HTERT RPE-1 (cell line): ENCODE results near the gene LPCAT3.
"Not testable (repeated sequence)": the region's sequence is repeated elsewhere in the genome, so short reads cannot be mapped to it uniquely, and the experiment has no call there.

Experiments
- in situ Hi-C: fragments of 300-500 bp; cut with MboI; formaldehyde crosslinking; loops from 4 replicates; pipeline ENCODE4 v1.14.3; 2020; ENCODE audit warnings: low sequenced_read_pairs

LPCAT3 gene

GRCh38 chr12:7038591-7038990 lies 20.3 kb upstream of the LPCAT3 start:
- in situ Hi-C loops, result no loop called here

DNA sequence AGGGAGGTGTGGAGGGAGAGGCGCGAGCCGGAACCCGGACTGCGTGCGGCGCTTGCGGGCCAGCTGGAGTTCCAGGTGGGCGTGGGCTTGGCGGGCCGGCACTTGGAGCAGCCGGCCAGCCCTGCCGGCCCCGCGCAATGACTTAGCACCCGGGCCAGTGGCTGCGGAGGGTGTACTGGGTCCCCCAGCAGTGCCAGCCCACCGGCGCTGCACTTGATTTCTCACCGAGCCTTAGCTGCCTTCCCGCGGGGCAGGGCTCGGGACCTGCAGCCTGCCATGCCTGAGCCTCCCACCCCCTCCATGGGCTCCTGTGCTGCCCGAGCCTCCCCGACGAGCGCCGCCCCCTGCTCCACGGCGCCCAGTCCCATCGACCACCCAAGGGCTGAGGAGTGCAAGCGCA lies 19.1 kb upstream of the LPCAT3 start:
- in situ Hi-C loops, result not testable (repeated sequence)

DNA sequence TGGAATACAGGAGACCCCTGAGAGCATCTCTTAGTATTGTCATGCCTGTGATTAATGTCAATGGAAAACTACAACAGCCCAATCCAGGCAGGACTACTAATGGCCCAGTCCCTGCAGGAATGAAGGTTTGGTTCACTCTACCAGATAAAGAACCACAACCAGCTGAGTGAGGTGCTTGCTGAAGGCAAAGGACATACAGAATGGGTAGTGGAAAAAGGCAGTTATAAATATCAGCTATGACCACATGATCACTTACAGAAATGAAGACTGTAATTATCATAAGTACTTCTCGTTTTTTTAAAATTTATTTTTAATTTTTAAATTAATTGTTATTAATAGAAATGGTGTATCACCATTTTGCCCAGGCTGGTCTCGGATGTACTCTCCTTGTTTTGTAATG lies 17.2 kb upstream of the LPCAT3 start:
- in situ Hi-C loops, result no loop called here

DNA sequence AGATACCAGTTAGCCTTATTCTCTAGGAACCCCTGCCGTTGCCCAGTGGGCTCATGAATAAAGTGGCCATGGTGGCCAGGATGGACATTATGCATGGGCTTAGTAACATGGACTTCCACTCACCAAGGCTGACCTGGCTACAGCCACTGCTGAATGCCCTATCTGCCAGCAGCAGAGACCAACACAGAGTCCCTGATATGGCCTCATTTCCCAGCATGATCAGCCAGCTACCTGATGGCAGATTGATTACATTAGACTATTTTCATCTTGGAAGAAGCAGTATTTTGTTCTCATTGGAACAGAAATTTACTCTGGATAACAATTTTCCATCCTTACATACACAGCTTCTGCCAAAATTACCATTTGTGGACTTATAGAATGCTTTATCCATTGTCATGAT lies 16.2 kb upstream of the LPCAT3 start:
- in situ Hi-C loops, result no loop called here

DNA sequence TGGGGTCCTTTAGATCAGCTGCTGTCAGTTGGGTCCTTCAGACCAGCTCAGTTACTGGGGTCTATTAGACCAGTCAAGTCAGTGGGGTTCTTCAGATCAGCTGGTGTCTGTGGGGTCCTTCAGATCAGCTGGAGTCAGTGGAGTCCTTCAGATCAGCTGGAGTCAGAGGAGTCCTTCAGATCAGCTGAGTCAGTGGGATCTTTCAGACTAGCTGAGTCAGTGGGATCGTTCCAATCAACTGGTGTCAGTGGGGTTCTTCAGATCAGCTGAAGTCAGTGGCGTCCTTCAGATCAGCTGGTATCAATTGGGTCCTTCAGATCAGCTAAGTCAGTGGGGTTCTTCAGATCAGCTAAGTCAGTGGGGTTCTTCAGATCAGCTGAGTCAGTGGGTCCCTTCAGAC lies 14.7 kb upstream of the LPCAT3 start:
- in situ Hi-C loops, result no loop called here

DNA sequence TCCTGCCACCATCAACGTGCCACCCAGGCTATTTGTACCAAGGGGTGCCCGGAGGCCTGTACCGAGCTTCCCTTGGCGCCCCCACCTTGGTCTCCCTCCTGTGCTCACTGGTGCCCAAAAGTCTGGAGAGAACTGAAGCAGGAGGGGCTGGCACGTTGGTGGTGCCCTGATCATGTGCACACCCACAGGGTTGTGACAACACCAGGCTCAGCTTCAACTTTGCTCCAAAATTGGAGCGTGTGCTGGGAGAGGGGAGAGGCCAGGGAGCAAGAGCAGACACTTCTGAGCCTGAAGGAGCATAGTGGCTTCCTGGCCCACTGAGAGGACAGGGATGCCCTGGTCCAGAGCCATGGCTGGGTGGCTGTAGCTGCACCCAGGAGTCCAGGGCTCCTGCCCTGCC lies 13.0 kb upstream of the LPCAT3 start:
- in situ Hi-C loops, result no loop called here

GRCh38 chr12:7026854-7027253 lies 8.6 kb upstream of the LPCAT3 start:
- in situ Hi-C loops, result no loop called here

- in situ Hi-C loops, result no loop called here
Measured at GRCh38 chr12:7023114-7023513, 4.8 kb upstream of the LPCAT3 start.

DNA sequence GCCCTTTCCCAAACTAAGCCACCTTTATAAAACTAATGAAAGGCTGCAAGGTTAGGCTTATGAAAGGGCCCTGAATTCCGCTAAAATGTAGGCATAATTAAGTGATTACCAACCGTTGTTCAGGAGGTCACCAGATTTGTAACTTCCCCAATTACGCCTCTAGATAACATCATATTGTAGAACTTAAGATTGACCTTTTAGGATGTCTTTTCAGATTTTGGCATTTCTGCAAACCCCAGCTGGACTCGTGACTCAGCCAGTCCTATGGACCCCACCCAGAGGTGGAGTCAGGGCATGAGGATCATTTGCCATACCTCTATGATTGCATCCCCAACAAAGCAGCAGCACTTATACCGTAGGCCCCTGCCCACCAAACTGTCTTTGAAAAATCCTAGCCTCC lies 3.7 kb upstream of the LPCAT3 start:
- in situ Hi-C loops, result no loop called here

- in situ Hi-C loops, result no loop called here
Measured at GRCh38 chr12:7019043-7019569, 830 bp upstream of the LPCAT3 start.

- in situ Hi-C loops, result no loop called here
Measured at GRCh38 chr12:7017870-7018349, 366 bp downstream of the LPCAT3 start.

DNA sequence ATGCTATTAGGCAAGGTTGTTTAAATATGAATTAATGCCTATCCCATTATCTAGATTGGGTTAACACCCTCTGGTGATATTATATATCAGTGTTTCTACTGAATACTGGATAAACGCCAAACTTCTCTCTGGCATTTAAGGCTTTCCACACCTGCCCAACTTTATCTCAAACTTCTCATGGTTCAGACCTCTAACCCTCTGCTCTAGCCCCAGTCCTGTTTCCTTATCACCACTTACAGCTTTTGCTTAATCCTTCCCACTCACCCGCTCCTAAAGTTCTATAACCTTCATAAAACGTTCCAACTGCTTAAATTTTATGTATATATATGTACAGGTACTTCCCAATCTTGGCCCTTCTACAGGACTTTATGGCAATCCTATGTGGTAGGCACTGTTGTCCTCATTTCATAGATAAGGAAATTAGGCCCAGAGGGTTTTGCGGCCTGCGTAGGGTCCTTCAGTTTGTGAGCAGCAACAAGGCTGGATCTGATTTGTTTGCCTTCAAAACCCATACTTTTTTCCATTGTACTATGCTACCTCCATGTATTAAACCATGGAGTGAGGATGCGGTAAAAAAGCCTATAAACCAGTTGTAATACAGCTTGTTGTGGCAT lies 1.2 kb downstream of the LPCAT3 start:
- in situ Hi-C loops, result no loop called here

DNA sequence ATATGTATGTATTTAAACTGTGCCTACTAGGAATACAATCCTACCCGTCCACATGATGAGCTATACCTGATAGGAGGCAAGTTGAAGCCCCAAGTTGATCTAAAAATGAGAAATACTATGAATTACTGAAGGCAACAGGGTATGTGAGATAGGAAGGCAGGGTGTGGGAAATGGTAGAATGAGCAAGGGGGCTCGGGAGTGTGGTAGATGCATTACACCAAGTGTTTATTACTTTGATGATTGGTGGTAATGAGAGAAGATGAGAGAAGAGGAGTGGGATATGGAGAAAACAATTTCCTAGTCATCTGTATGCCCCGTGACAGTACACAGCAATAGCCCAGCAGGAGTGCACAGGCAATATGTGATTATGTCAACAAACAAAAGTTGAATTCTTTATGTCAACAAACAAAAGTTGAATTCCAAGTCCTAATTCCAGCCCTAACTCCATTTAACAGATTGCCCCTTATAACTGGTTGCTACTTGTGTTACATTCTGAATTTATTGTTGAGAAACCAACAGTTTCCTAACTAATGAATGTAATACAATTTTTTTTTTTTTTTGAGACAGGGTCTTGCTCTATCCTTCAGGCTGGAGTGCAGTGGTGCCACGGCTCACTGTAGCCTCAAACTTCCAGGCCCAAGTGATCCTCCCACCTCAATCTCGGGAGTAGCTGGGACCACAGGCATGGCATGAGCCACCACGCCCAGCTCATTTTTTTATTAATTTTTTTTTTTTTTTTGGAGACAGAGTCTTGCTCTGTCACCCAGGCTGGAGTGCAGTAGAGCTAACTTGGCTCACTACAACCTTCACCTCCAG lies 2.5 kb downstream of the LPCAT3 start:
- in situ Hi-C loops, result no loop called here

- in situ Hi-C loops, result no loop called here
Measured at GRCh38 chr12:7013101-7013500, 5.2 kb downstream of the LPCAT3 start.

DNA sequence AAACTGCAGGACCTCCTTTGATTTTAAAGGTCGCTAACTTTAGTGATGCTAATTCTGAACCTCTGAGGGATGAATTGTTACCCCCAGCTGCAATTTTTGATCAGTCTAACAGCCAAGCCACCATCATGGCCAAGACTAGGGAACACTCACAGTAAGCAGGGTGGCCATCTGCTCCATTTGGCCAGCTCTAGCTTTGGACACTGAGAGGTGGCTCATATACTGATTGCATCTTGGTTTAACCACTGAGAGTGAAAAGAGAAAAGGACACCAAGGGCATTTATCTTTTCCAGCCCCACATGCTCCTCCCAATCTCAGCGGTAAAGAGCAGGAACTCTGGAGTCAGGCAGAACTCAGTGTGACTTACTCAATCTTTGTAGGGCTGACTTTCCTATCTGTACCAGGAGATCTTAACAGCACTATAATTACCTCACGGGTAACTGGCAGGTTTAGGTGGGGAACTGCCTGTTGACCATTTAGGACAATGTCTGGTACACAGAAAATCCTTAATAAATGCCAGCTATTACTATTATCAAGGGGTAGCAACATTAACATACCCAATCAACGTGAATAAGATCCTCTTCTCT lies 6.2 kb downstream of the LPCAT3 start:
- in situ Hi-C loops, result no loop called here

DNA sequence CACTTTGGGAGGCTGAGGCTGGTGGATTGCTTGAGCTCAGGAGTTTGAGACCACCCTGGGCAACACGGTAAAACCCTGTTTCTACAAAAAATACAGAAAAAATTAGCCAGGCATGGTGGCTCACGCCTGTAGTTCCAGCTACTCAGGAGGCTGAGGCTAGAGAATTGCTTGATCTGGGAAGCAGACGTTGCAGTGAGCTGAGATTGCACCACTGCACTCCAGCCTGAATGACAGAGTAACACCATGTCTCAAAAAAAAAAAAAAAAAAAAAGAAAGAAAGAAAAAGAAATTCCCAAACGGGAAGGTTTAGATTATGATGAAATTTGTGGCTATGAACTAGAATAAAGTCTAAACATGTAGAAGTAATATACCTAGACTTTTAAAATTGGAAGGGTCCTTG lies 6.9 kb downstream of the LPCAT3 start:
- in situ Hi-C loops, result not testable (repeated sequence)

DNA sequence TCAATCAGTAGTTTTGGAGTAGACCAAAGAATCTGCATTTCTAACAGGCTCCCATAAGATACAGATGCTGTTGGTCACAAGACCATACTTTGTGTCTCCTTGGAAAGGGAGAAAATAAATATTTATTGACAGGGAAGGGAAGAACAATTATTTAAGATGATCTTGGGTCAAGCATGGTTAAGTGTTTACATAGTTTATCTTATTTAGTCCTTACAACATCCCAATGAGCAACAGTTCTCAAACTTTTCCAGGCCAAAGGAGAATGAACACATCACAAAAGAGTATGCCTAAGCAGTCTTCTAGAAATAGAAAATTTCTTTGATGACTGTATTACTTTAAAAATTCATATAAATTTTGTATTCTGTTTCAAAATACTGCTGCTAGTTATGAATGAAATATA lies 8.8 kb downstream of the LPCAT3 start:
- in situ Hi-C loops, result no loop called here

GRCh38 chr12:7008864-7009263 lies 9.4 kb downstream of the LPCAT3 start:
- in situ Hi-C loops, result no loop called here

GRCh38 chr12:7006639-7007038 lies 11.6 kb downstream of the LPCAT3 start:
- in situ Hi-C loops, result no loop called here

DNA sequence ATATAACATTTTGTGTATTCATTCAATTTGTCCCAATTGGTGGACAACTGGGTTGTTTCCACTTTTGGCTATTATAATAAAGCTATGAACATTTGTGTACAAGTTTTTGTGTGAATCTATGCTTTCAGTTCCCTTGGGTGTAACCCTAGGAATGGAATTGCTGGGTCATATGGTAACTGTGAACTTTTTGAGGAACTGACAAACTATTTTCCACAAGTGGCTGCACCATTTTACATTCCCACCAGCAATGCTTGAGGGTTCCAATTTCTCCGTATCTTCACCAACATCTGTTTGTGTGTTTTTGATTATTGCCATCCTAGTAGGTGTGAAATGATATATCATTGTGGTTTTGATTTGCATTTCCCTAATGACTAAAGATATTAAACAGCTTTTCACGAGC lies 13.0 kb downstream of the LPCAT3 start:
- in situ Hi-C loops, result no loop called here

DNA sequence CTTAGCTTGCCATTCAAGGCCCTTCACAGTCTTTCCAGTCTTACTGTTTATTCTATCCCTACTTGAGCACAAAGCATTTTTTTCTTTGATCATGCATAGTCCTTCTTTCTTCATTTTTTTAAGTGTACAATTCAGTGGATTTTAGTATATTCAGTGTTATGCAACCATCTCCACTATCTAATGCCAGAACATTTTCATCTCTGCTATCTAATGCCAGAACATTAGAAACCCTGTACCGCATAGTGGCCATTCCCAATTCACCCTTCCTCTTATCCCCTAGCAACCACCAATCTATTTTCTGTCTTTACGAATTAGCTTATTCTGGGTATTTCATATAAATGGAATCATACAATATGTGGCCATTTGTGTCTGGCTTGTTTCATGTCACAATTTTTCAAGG lies 13.4 kb downstream of the LPCAT3 start:
- in situ Hi-C loops, result no loop called here

- in situ Hi-C loops, result no loop called here
Measured at GRCh38 chr12:7004287-7004803, 13.9 kb downstream of the LPCAT3 start.
